ENCODE data around the gene LHX6. TPM values are rescaled to one million over a fixed set of nuclear protein-coding genes. Genes with fewer than 3 reads are reported as not detected.

LHX6 gene
- polyA plus RNA-seq, 1 donor = 1.1 TPM

Other genes with a start within 250 kb of the LHX6 start
- gene TTLL11, start 135.6 kb downstream of the LHX6 start, polyA plus RNA-seq = 5.0 TPM
- 62.9 TPM for gene NDUFA8, start 69.2 kb downstream of the LHX6 start, polyA plus RNA-seq
- 2.2 TPM for gene MORN5, start 69.0 kb downstream of the LHX6 start, polyA plus RNA-seq
- 16.2 TPM for gene RBM18, start 35.9 kb upstream of the LHX6 start, polyA plus RNA-seq
- gene MRRF, start 35.9 kb upstream of the LHX6 start, polyA plus RNA-seq = 59.7 TPM
- gene PTGS1, start 142.1 kb upstream of the LHX6 start, polyA plus RNA-seq = 9.2 TPM
- gene OR1J1, start 249.0 kb upstream of the LHX6 start, polyA plus RNA-seq = not detected